Tibial nerve (tissue), 4 donors: ENCODE data around the gene HIBADH. TPM values are rescaled to one million over a fixed set of nuclear protein-coding genes. Genes with fewer than 3 reads are reported as not detected.

Experiments used
- DNase-seq, 2 donors: peaks; one replicate each; pipeline ENCODE4 v3.0.0-alpha.2; 2019; ENCODE audit warnings: low spot score in 2 of 2
- H3K27ac ChIP-seq, 4 donors: fragments of 200-600 bp; sonication (generic) in 3 of 4; one replicate each; pipeline ENCODE4 v1.5.1; 2017 to 2019; ENCODE audit warnings: mild to moderate bottlenecking in 1 of 4
- H3K27me3 ChIP-seq, 2 donors: fragments of 200-600 bp; sonication (generic) in 1 of 2; one replicate each; pipeline versions ENCODE4 v1.5.1 to v1.6.0; 2017 to 2019
- H3K36me3 ChIP-seq, 3 donors: fragments of 200-600 bp; sonication (generic); one replicate each; pipeline ENCODE4 v1.5.1; 2018 to 2019
- H3K4me1 ChIP-seq, 4 donors: fragments of 200-600 bp; sonication (generic) in 3 of 4; one replicate each; pipeline ENCODE4 v1.5.1; 2017 to 2019
- H3K4me3 ChIP-seq, 4 donors: fragments of 200-600 bp; sonication (generic) in 3 of 4; one replicate each; pipeline ENCODE4 v1.5.1; 2017 to 2019; ENCODE audit warnings: mild to moderate bottlenecking in 1 of 4, moderate library complexity in 1 of 4
- H3K9me3 ChIP-seq, 4 donors: fragments of 200-600 bp; sonication (generic) in 3 of 4; one replicate each; pipeline ENCODE4 v1.5.1; 2017 to 2019
- EP300 ChIP-seq, 2 donors: sonication (generic); formaldehyde crosslinking; IDR thresholded peaks; one replicate each; pipeline ENCODE4 v1.6.1; 2017; ENCODE audit warnings: antibody characterized with exemption in 2 of 2, mild to moderate bottlenecking in 1 of 2
- POLR2A ChIP-seq, 2 donors: fragments of 450-650 bp; IDR thresholded peaks; one replicate each; pipeline ENCODE4 v1.6.1; 2017; ENCODE audit warnings: antibody characterized with exemption in 2 of 2, mild to moderate bottlenecking in 2 of 2, moderate library complexity in 2 of 2
- WGBS, 2 donors: methylation state at CpG; one replicate each; pipeline ENCODE4 v1.1.5; 2018; 5-methylcytosine and 5-hydroxymethylcytosine counted together
- total RNA-seq, 4 donors: library from RNA; depleted of rRNA; stranded (reverse); fragments of >200 nt; gene quantifications; one replicate each; pipeline ENCODE4 v1.1.0, GENCODE V29; 2016
- TF ChIP-seq, protein P1 (sequence below), 5 experiments: fragments of 200-600 bp in 3 of 5; fragments of 450-650 bp in 2 of 5; sonication (generic) in 3 of 5; IDR thresholded peaks; one replicate each; pipeline ENCODE4 v1.5.1; 2016 to 2019; ENCODE audit warnings: antibody characterized with exemption in 5 of 5, mild to moderate bottlenecking in 3 of 5, moderate library complexity in 2 of 5

The HIBADH gene
- total RNA-seq, 4 donors from 2014 or later: 36.6 to 44.0 (median 41.7) TPM

DNA sequence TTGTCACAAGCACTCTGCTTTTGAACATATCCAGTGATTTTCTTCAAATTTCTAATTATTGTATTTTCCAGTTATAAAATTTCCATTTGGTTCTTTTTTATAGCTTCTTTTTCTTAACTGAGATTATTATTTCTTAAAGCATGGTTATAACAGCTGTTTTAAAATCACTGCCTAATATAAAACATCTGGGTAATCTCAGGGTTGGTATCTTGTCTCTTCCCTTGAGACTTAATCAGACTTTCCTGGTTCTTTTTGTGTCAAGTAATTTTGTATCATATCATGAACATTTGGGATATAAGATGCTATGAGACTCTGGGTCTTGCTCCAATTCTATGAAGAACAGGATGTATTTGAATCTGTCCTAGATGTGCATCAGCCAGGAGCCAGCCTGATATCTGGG lies 93.6 kb downstream of the HIBADH start:
- Histone ChIP-seq H3K4me1 (no peaks in the 10 kb centered on the region), H3K36me3 (no peaks in the 10 kb centered on the region)
- TF ChIP-seq, protein P1, sequence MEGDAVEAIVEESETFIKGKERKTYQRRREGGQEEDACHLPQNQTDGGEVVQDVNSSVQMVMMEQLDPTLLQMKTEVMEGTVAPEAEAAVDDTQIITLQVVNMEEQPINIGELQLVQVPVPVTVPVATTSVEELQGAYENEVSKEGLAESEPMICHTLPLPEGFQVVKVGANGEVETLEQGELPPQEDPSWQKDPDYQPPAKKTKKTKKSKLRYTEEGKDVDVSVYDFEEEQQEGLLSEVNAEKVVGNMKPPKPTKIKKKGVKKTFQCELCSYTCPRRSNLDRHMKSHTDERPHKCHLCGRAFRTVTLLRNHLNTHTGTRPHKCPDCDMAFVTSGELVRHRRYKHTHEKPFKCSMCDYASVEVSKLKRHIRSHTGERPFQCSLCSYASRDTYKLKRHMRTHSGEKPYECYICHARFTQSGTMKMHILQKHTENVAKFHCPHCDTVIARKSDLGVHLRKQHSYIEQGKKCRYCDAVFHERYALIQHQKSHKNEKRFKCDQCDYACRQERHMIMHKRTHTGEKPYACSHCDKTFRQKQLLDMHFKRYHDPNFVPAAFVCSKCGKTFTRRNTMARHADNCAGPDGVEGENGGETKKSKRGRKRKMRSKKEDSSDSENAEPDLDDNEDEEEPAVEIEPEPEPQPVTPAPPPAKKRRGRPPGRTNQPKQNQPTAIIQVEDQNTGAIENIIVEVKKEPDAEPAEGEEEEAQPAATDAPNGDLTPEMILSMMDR (IDR thresholded peaks at IDR 0.05): no peak
- TF ChIP-seq EP300 (IDR thresholded peaks at IDR 0.05) (no peak), POLR2A (IDR thresholded peaks at IDR 0.05) (no peak)

DNA sequence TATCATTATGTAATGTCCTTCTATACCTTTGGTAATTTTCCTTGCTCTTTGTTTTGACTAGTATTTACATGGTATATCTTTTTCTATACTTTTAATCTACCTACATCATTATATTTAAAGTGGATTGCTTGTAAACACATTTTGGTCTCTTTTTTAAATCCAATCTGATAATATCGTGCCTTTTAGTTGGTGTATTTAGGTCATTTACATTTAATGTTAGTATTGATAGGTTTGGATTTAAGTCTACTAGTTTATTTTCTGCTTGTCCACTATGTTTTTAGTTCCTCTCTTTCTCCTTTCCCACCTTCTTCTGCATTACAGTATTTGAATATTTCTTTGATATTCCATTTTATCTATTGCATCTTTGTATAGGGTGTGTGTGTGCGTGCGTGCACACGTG lies 95.4 kb downstream of the HIBADH start:
- no peak overlapping the region for H3K27ac ChIP-seq
- TF ChIP-seq EP300 (IDR thresholded peaks at IDR 0.05) (no peak), POLR2A (IDR thresholded peaks at IDR 0.05) (no peak)
- TF ChIP-seq, protein P1 (IDR thresholded peaks at IDR 0.05): no peak
- peaks cover 0 to 5% (median 0%) of the 10 kb centered on the region in 4 donors for H3K9me3 ChIP-seq
- H3K36me3 ChIP-seq: peaks cover 0 to 10% (median 0%) of the 10 kb centered on the region in 3 donors
- H3K4me1 ChIP-seq: no peaks in the 10 kb centered on the region
- WGBS, 2 donors: 97 to 98% methylated on average over 4 of the region's 4 CpGs
- DNase-seq: no peak
- H3K4me3 ChIP-seq: no peak overlapping the region
- no peaks in the 10 kb centered on the region for H3K27me3 ChIP-seq

More for the DNA sequence above, 93.6 kb downstream of the HIBADH start:
- H3K4me3 ChIP-seq: no peak overlapping the region
- no peaks in the 10 kb centered on the region for H3K27me3 ChIP-seq
- no peak for DNase-seq
- no peak overlapping the region for H3K27ac ChIP-seq
- no peaks in the 10 kb centered on the region for H3K9me3 ChIP-seq

DNA sequence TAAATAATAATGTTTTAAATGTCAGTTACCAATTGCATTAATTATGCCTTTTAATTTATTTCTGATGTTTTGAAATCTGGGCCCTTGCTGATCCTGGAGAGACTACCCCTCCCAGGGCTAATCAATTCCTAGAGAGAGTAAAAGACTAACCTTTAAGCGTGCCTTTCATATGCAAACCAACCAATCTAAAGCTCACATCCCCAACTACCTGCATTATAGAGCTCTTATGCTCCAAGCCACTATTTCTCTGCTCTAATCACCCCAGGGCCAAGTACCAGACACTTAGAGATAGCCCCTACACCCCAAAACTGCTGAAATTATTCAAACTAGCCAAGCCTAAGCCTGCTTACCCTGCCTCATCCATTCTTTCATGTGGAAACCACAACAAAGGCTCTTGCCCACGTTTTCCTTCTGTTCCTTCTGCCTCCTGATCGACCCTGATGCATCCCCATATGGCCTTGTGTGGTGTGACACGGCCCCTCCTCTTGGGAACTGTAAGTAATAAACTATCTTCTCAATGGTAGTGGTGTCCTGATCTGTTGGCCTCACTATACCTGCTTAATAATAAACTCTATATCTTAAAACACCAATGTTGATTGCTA lies 97.7 kb downstream of the HIBADH start:
- H3K9me3 ChIP-seq: peaks cover 0 to 5% (median 0%) of the 10 kb centered on the region in 4 donors
- no peaks in the 10 kb centered on the region for H3K27me3 ChIP-seq
- 63 to 75% methylated on average over 4 of the region's 4 CpGs for WGBS, 2 donors
- TF ChIP-seq POLR2A (IDR thresholded peaks at IDR 0.05): no peak
- TF ChIP-seq, protein P1 (IDR thresholded peaks at IDR 0.05): no peak
- no peak for TF ChIP-seq EP300 (IDR thresholded peaks at IDR 0.05)
- no peak for DNase-seq
- no peaks in the 10 kb centered on the region for H3K4me1 ChIP-seq
- H3K4me3 ChIP-seq: no peak overlapping the region
- no peak overlapping the region for H3K27ac ChIP-seq
- H3K36me3 ChIP-seq: peaks cover 0 to 10% (median 0%) of the 10 kb centered on the region in 3 donors

- no peak overlapping the region for H3K27ac ChIP-seq
- TF ChIP-seq POLR2A (IDR thresholded peaks at IDR 0.05) (no peak), EP300 (IDR thresholded peaks at IDR 0.05) (no peak)
- TF ChIP-seq, protein P1 (IDR thresholded peaks at IDR 0.05): no peak
- H3K4me1 ChIP-seq: no peaks in the 10 kb centered on the region
- H3K4me3 ChIP-seq: no peak overlapping the region
- DNase-seq: no peak
- H3K9me3 ChIP-seq: peaks cover 0 to 5% (median 0%) of the 10 kb centered on the region in 4 donors
- H3K27me3 ChIP-seq: no peaks in the 10 kb centered on the region
- peaks cover 0 to 14% (median 0%) of the 10 kb centered on the region in 3 donors for H3K36me3 ChIP-seq
Observed at GRCh38 chr7:27560706-27561235, 101.9 kb downstream of the HIBADH start.

GRCh38 chr7:27555670-27556069 lies 107.0 kb downstream of the HIBADH start:
- no peaks in the 10 kb centered on the region for H3K9me3 ChIP-seq
- no peak overlapping the region for H3K27ac ChIP-seq
- no peak overlapping the region for H3K4me3 ChIP-seq
- H3K36me3 ChIP-seq: peaks cover 0 to 4% (median 0%) of the 10 kb centered on the region in 3 donors
- TF ChIP-seq EP300 (IDR thresholded peaks at IDR 0.05): no peak
- TF ChIP-seq, protein P1 (IDR thresholded peaks at IDR 0.05): no peak
- no peak for TF ChIP-seq POLR2A (IDR thresholded peaks at IDR 0.05)
- H3K4me1 ChIP-seq: no peaks in the 10 kb centered on the region
- no peak for DNase-seq
- no peaks in the 10 kb centered on the region for H3K27me3 ChIP-seq
- 85 to 89% methylated on average over 2 of the region's 2 CpGs for WGBS, 2 donors
